Measurements from ENCODE around the gene BRD2. TPM values are rescaled to one million over a fixed set of nuclear protein-coding genes. Genes with fewer than 3 reads are reported as not detected.

The BRD2 gene
- total RNA-seq, 1 experiment from 2014 or later: 106 TPM

GRCh38 chr6:33029328-33030184 is 61.2 kb downstream of the BRD2 start:
- no peak for DNase-seq (ENCODE audit: low spot score)

- DNase-seq (ENCODE audit: low spot score): no peak
These were observed 61.9 kb downstream of the BRD2 start for GRCh38 chr6:33030245-33030644.

Other genes starting within 250 kb of the BRD2 start
- not detected in 2 replicates for gene HLA-DQA2, start 227.2 kb upstream of the BRD2 start, total RNA-seq (2014; rRNA removed; shearing (Covaris generic))
- gene HLA-DQB2, start 205.1 kb upstream of the BRD2 start, total RNA-seq (2014; rRNA removed; shearing (Covaris generic)): not detected in 2 replicates
- gene HLA-DOB, start 151.6 kb upstream of the BRD2 start, total RNA-seq (2014; rRNA removed; shearing (Covaris generic)): not detected in 2 replicates
- gene TAP2, start 129.9 kb upstream of the BRD2 start, total RNA-seq (2014; rRNA removed; shearing (Covaris generic)): 20.7 and 25.0 TPM in 2 replicates
- 121 and 131 TPM in 2 replicates for gene PSMB8, start 124.5 kb upstream of the BRD2 start, total RNA-seq (2014; rRNA removed; shearing (Covaris generic))
- 68.3 and 73.9 TPM in 2 replicates for gene TAP1, start 114.9 kb upstream of the BRD2 start, total RNA-seq (2014; rRNA removed; shearing (Covaris generic))
- gene PSMB9, start 114.4 kb upstream of the BRD2 start, total RNA-seq (2014; rRNA removed; shearing (Covaris generic)): 51.9 and 64.7 TPM in 2 replicates
- gene HLA-DMB, start 27.6 kb upstream of the BRD2 start, total RNA-seq (2014; rRNA removed; shearing (Covaris generic)): not detected in 2 replicates
- 0.78 and 1.2 TPM in 2 replicates for gene HLA-DMA, start 15.5 kb upstream of the BRD2 start, total RNA-seq (2014; rRNA removed; shearing (Covaris generic))
- gene HLA-DOA, start 41.0 kb downstream of the BRD2 start, total RNA-seq (2014; rRNA removed; shearing (Covaris generic)): not detected in 2 replicates
- gene HLA-DPA1, start 105.1 kb downstream of the BRD2 start, total RNA-seq (2014; rRNA removed; shearing (Covaris generic)): 0.31 and 0.34 TPM in 2 replicates
- 0.10 TPM in 1 of 2 replicates, not detected in the other for gene HLA-DPB1, start 107.4 kb downstream of the BRD2 start, total RNA-seq (2014; rRNA removed; shearing (Covaris generic))
- 0.79 and 1.7 TPM in 2 replicates for gene COL11A2, start 223.9 kb downstream of the BRD2 start, total RNA-seq (2014; rRNA removed; shearing (Covaris generic))
- 14.1 and 20.4 TPM in 2 replicates for gene RXRB, start 232.1 kb downstream of the BRD2 start, total RNA-seq (2014; rRNA removed; shearing (Covaris generic))
- 77.7 and 120 TPM in 2 replicates for gene SLC39A7, start 232.3 kb downstream of the BRD2 start, total RNA-seq (2014; rRNA removed; shearing (Covaris generic))
- gene HSD17B8, start 236.1 kb downstream of the BRD2 start, total RNA-seq (2014; rRNA removed; shearing (Covaris generic)): 0.19 TPM in 1 of 2 replicates, not detected in the other
- gene RING1, start 239.9 kb downstream of the BRD2 start, total RNA-seq (2014; rRNA removed; shearing (Covaris generic)): 16.2 and 19.7 TPM in 2 replicates

Measured in A172 (cell line).